ENCODE measurements around the gene RAB44. TPM values are rescaled to one million over a fixed set of nuclear protein-coding genes. Genes with fewer than 3 reads are reported as not detected.
A peak's percentile ranks its signal among the peaks of the same experiment; 100 is the strongest.

The RAB44 gene
- total and polyA plus RNA-seq, 9 of the 15 experiments (the other 6 are each of a cell fraction or from before 2014, with no cell fraction given): not detected

GRCh38 chr6:36660771-36661471, 36.7 kb upstream of the RAB44 start:
- Histone ChIP-seq H4K20me1 (replicated peaks; ENCODE audit: control insufficient read depth, insufficient read depth, low read length) (peaks cover 7% of the 10 kb centered on the region; the same call in 1 of the 2 replicates), H3K9ac (ENCODE audit: insufficient read depth in 1 of 2, low read depth in 2 of 2, low read length in 2 of 2) (peak overlapping the region in 1 of 2 experiments; percentile 76), H3K27me3 (ENCODE audit: control insufficient read depth in 2 of 2, insufficient read depth in 2 of 2, low read length in 2 of 2) (peaks cover 24 to 45% of the 10 kb centered on the region in 2 experiments; a peak in 4 of 5 replicates), H3K9me1 (ENCODE audit: control insufficient read depth, insufficient read depth, low read length) (no peaks in the 10 kb centered on the region), H3K27ac (ENCODE audit: extremely low read depth, low read depth, low read length) (no peak overlapping the region), H3K4me2 (ENCODE audit: insufficient read depth, low read length) (peak overlapping the region; percentile 76), H3K79me2 (ENCODE audit: control insufficient read depth, insufficient read depth, low read length) (no peaks in the 10 kb centered on the region), H3K4me1 (replicated peaks in 1 of 2; ENCODE audit: control insufficient read depth in 2 of 2, insufficient read depth in 2 of 2, low read length in 2 of 2) (peaks cover 7 to 15% of the 10 kb centered on the region in 2 experiments; a peak in 4 of 5 replicates), H3K36me3 (ENCODE audit: control insufficient read depth, insufficient read depth, low read length) (no peaks in the 10 kb centered on the region), H3K4me3 (peak overlapping the region; percentile 23), H2AFZ (ENCODE audit: low read depth, low read length) (peak overlapping the region; percentile 83), H3K9me3 (replicated peaks; ENCODE audit: control insufficient read depth, insufficient read depth, low read depth, low read length) (no peaks in the 10 kb centered on the region)
- CTCF ChIA-PET (ENCODE audit: low intra/inter-chr PET ratio): no interaction called here
- intact Hi-C loops (cut with micrococcal nuclease) (no loop called here), in situ Hi-C loops (cut with MboI) (no loop called here)
- 5% methylated on average over 40 of the region's 44 CpGs for WGBS (ENCODE audit: insufficient coverage, low coverage, missing lambda C conversion rate)
- peak; percentile 98 for ATAC-seq
- no TSS peak for BruUV-seq (replicated peaks)
- FAIRE-seq: peak; percentile 72
- peak; percentile 90 to 99 (median 96) for DNase-seq (ENCODE audit: extremely low read depth in 1 of 4, low spot score in 3 of 4)
- POLR2A ChIA-PET: interaction anchor here (0.6 to 1.1 kb wide), 4 partner anchors 18 to 130 kb away, joined by 3 to 4 read pairs (median 3); partner anchors contain the start of gene CDKN1A
- TF ChIP-seq DLX4 (CRISPR knock-in tag; IDR thresholded peaks at IDR 0.05) (no peak), CSDE1 (IDR thresholded peaks at IDR 0.05) (peak; percentile 13 to 80; a peak in 2 of 4 replicates), LARP7 (IDR thresholded peaks at IDR 0.05) (peak; percentile 50; the same call in 1 of the 2 replicates), ZFX (CRISPR knock-in tag; IDR thresholded peaks at IDR 0.05) (peak; percentile 69), ZKSCAN8 (CRISPR knock-in tag; IDR thresholded peaks at IDR 0.05) (no peak), ATF7 (IDR thresholded peaks at IDR 0.05) (peak; percentile 83), ZSCAN29 (IDR thresholded peaks at IDR 0.05) (0 out of 2 replicates have a peak, but pooled peaks have one; percentile 32), HLTF (IDR thresholded peaks at IDR 0.05) (peak; percentile 80), NR2C2 (CRISPR knock-in tag; IDR thresholded peaks at IDR 0.05) (peak; percentile 83; the same call in 1 of the 2 replicates), NR2C2 (tag; IDR thresholded peaks at IDR 0.05) (peak; percentile 88), FOXA3 (CRISPR knock-in tag; conservative IDR thresholded peaks at IDR 0.05 in 1 of 2, IDR thresholded peaks at IDR 0.05 in 1 of 2) (peak in 1 of 2 experiments; percentile 89; a peak in 1 of 4 replicates), IRF2 (CRISPR knock-in tag; IDR thresholded peaks at IDR 0.05) (no peak), HIVEP1 (CRISPR knock-in tag; IDR thresholded peaks at IDR 0.05) (0 out of 2 replicates have a peak, but pooled peaks have one; percentile 42), SRF (CRISPR knock-in tag; IDR thresholded peaks at IDR 0.05) (peak in 1 of 2 experiments; percentile 58; a peak in 2 of 4 replicates), MED1 (CRISPR knock-in tag; IDR thresholded peaks at IDR 0.05; ENCODE audit: borderline replicate concordance) (no peak), GABPA (tag; conservative IDR thresholded peaks at IDR 0.05; ENCODE audit: low read depth) (peak; percentile 25; the same call in 1 of the 2 replicates), GABPB2 (CRISPR knock-in tag; conservative IDR thresholded peaks at IDR 0.05) (no peak)
- TF ChIP-seq, protein P1, sequence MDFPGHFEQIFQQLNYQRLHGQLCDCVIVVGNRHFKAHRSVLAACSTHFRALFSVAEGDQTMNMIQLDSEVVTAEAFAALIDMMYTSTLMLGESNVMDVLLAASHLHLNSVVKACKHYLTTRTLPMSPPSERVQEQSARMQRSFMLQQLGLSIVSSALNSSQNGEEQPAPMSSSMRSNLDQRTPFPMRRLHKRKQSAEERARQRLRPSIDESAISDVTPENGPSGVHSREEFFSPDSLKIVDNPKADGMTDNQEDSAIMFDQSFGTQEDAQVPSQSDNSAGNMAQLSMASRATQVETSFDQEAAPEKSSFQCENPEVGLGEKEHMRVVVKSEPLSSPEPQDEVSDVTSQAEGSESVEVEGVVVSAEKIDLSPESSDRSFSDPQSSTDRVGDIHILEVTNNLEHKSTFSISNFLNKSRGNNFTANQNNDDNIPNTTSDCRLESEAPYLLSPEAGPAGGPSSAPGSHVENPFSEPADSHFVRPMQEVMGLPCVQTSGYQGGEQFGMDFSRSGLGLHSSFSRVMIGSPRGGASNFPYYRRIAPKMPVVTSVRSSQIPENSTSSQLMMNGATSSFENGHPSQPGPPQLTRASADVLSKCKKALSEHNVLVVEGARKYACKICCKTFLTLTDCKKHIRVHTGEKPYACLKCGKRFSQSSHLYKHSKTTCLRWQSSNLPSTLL (IDR thresholded peaks at IDR 0.05): peak; percentile 67
- TF ChIP-seq, protein P2, sequence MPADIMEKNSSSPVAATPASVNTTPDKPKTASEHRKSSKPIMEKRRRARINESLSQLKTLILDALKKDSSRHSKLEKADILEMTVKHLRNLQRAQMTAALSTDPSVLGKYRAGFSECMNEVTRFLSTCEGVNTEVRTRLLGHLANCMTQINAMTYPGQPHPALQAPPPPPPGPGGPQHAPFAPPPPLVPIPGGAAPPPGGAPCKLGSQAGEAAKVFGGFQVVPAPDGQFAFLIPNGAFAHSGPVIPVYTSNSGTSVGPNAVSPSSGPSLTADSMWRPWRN (IDR thresholded peaks at IDR 0.05; ENCODE audit: low read depth): peak; percentile 54; the same call in 1 of the 2 replicates

All from K562 (cell line).